ENCODE measurements around the gene CD300C.
"Not testable (repeated sequence)": the region's sequence is repeated elsewhere in the genome, so short reads cannot be mapped to it uniquely, and the experiment has no call there.

CD300C gene

GRCh38 chr17:74569020-74570003, 23.4 kb upstream of the CD300C start:
- Mint-ChIP-seq H3K27me3 (peaks cover 48% of the 10 kb centered on the region), H3K27ac (no peak overlapping the region), H3K36me3 (ENCODE audit: low read depth) (no peaks in the 10 kb centered on the region), H3K4me1 (ENCODE audit: low read depth) (peaks cover 16% of the 10 kb centered on the region), H3K9me3 (no peaks in the 10 kb centered on the region), H3K4me3 (no peak overlapping the region)

DNA sequence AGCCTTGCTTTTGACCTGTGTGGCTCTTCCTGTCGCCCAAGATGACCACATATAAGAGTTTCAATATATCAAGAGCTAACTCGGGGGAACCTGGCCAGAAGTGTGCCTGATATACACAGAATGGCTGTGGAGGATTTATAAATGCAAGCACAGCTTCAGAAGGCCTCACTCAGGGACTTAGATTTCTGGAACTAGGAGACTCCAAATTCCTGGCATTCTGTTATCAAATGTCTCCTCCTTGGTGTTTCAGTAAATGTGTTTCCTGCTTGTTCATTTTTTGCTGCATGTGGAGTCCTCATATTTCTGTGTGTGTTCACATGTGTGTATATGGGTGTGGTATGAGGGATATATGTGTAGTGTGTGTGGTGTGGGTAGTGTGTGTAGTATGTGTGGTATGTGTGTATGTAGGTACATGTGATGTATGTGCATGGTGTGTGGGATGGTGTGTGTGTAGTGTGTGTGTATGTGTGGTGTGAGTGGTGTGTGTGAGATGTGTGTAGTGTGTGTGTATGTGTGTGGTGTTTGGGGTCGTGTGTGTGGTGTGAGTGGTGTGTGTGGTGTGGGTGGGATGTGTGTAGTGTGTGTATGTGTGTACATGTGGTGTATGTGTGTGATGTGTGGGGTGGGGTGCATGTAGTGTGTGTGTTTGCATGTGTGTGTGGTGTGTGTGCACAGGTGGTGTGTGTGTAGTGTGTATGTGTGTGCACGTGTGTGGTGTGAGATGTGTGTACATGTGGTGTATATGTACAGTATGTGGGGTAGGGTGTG, 22.4 kb upstream of the CD300C start:
- H3K27me3 Mint-ChIP-seq: peaks cover 47% of the 10 kb centered on the region
- peaks cover 16% of the 10 kb centered on the region for H3K4me1 Mint-ChIP-seq (ENCODE audit: low read depth)
- H3K4me3 Mint-ChIP-seq: no peak overlapping the region
- H3K9me3 Mint-ChIP-seq: no peaks in the 10 kb centered on the region
- no peak overlapping the region for H3K27ac Mint-ChIP-seq
- H3K36me3 Mint-ChIP-seq (ENCODE audit: low read depth): no peaks in the 10 kb centered on the region

DNA sequence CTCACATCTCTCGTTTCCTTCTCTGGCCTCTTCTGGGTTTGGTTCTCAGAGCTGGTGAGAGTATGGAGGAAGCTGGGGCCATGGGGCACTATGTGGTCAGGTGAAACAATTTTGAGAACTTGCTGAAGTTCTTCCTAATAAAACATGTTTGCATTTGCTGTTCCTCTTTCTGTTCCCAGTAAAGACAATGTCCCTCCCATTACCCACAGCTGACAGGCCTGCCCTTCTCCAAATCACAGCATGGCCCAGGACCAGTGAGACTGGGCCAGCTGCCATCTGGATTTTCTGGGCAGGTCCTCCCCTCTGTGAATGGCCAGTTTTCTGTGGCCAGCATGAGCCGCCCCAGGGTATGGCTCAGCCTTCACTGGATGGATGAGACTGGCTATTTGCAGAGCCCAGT, 21.5 kb upstream of the CD300C start, which contains the start of gene CD300H:
TSS of gene CD300H (minus strand) at position 113 of the 400 bp plus-strand sequence.
- H3K27ac Mint-ChIP-seq: peak within 1 kb of the TSS; percentile 6
- no peaks in the 10 kb centered on the region for H3K9me3 Mint-ChIP-seq
- no peak within 1 kb of the TSS for H3K4me3 Mint-ChIP-seq
- no peaks in the 10 kb centered on the region for H3K36me3 Mint-ChIP-seq (ENCODE audit: low read depth)
- peaks cover 16% of the 10 kb centered on the region for H3K4me1 Mint-ChIP-seq (ENCODE audit: low read depth)
- H3K27me3 Mint-ChIP-seq: peaks cover 44% of the 10 kb centered on the region

- no peak overlapping the region for H3K4me3 Mint-ChIP-seq
- no peaks in the 10 kb centered on the region for H3K36me3 Mint-ChIP-seq (ENCODE audit: low read depth)
- peaks cover 40% of the 10 kb centered on the region for H3K27me3 Mint-ChIP-seq
- no peak overlapping the region for H3K27ac Mint-ChIP-seq
- H3K9me3 Mint-ChIP-seq: no peaks in the 10 kb centered on the region
- H3K4me1 Mint-ChIP-seq (ENCODE audit: low read depth): peaks cover 20% of the 10 kb centered on the region
These were observed 20.3 kb upstream of the CD300C start for GRCh38 chr17:74566132-74566753.

- no peaks in the 10 kb centered on the region for H3K36me3 Mint-ChIP-seq (ENCODE audit: low read depth)
- no peak overlapping the region for H3K4me3 Mint-ChIP-seq
- no peaks in the 10 kb centered on the region for H3K9me3 Mint-ChIP-seq
- H3K27me3 Mint-ChIP-seq: peaks cover 31% of the 10 kb centered on the region
- H3K27ac Mint-ChIP-seq: no peak overlapping the region
- peaks cover 20% of the 10 kb centered on the region for H3K4me1 Mint-ChIP-seq (ENCODE audit: low read depth)
These were observed 19.2 kb upstream of the CD300C start for GRCh38 chr17:74565126-74565525.

DNA sequence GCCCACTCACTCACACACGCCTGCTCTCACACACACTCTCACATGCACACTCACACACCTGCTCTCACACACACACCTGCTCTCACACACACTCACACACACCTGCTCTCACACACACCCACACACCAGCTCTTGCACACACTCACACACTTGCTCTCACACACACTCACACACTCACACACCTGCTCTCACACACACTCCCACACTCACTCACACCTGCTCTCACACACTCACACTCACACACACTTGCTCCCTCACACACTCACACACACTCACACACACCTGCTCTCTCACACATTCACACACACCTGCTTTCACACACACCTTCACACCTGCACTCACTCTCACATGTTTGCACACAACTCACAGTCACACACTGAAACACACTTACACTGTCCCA, 17.4 kb upstream of the CD300C start:
- H3K27me3 Mint-ChIP-seq: peaks cover 17% of the 10 kb centered on the region
- H3K4me3 Mint-ChIP-seq: no peak overlapping the region
- H3K36me3 Mint-ChIP-seq (ENCODE audit: low read depth): no peaks in the 10 kb centered on the region
- H3K27ac Mint-ChIP-seq: peak overlapping the region; percentile 50
- no peaks in the 10 kb centered on the region for H3K9me3 Mint-ChIP-seq
- peaks cover 18% of the 10 kb centered on the region for H3K4me1 Mint-ChIP-seq (ENCODE audit: low read depth)

DNA sequence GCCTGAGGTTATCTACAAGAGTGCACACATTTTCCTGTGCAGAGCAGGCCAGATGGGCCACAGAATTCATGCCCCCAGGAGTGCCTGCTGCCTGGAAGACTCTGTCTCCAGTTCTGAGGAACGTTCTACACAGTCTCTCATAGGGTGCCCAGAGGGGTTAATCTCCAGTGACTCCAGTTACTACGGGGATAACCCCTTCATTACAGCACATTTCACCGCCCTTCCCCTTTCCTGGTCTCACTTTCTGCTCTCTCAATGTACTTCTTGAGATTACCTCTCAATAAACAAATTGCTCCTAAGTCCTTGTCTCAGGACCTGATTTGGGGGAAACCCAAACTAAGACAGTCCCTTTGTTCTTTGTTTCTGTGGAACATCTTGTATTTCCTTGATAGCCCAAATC, 15.7 kb upstream of the CD300C start:
- Mint-ChIP-seq H3K27ac (no peak overlapping the region), H3K9me3 (peaks cover 1% of the 10 kb centered on the region), H3K27me3 (peaks cover 4% of the 10 kb centered on the region), H3K4me3 (no peak overlapping the region), H3K36me3 (ENCODE audit: low read depth) (no peaks in the 10 kb centered on the region), H3K4me1 (ENCODE audit: low read depth) (peaks cover 21% of the 10 kb centered on the region)

GRCh38 chr17:74558882-74559519, 13.1 kb upstream of the CD300C start:
- H3K9me3 Mint-ChIP-seq: peaks cover 7% of the 10 kb centered on the region
- no peaks in the 10 kb centered on the region for H3K36me3 Mint-ChIP-seq (ENCODE audit: low read depth)
- no peak overlapping the region for H3K27ac Mint-ChIP-seq
- H3K4me3 Mint-ChIP-seq: no peak overlapping the region
- H3K4me1 Mint-ChIP-seq (ENCODE audit: low read depth): peaks cover 21% of the 10 kb centered on the region
- H3K27me3 Mint-ChIP-seq: no peaks in the 10 kb centered on the region

DNA sequence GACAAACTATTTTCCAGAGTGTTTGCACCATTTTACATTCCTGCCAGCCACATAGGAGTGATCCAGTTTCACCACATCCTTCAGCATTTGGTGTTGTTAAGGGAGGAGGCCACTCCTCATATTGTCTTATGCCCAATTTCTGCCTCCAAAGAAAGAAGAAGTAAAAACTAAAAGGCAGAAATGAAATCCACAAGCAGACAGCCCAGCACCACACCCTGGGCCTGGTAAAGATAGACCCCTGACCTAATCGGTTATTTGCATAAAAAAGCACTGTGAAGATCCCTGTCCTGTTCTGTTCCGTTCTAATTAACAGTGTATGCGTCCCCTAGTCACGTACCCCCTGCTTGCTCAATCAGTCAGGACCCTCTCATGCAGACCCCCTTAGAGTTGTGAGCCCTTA, 12.5 kb upstream of the CD300C start:
- peaks cover 21% of the 10 kb centered on the region for H3K4me1 Mint-ChIP-seq (ENCODE audit: low read depth)
- not testable (repeated sequence) for H3K4me3 Mint-ChIP-seq; H3K27me3 Mint-ChIP-seq; H3K36me3 Mint-ChIP-seq (ENCODE audit: low read depth); H3K9me3 Mint-ChIP-seq
- H3K27ac Mint-ChIP-seq: peak overlapping the region; percentile 24

DNA sequence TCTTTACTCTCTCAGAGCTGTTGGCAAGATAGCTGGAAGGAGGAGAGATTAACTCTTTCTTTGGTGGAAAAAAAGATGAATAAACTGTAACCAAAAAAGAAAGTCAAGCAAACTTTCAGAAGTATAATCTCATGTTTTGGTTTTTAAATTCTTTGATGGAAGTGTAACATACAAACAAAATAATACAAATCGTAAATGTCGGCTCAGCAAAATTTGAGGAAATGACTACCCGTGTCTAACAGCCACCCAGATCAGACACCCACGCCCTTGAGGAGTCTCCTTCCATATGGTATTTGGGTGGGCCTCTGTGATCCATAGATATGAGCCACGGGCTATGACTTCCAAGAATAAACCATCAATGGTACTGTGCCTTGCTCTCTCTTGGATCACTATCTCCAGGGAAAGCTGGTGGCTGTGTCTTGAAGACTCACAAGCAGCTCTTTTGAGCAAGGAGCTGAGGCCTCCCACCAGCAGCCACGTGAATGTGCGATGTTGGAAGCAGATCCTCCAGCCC, 9.6 kb upstream of the CD300C start:
- no peak overlapping the region for H3K27ac Mint-ChIP-seq
- H3K9me3 Mint-ChIP-seq: peaks cover 7% of the 10 kb centered on the region
- H3K4me1 Mint-ChIP-seq (ENCODE audit: low read depth): peaks cover 17% of the 10 kb centered on the region
- no peaks in the 10 kb centered on the region for H3K27me3 Mint-ChIP-seq
- H3K36me3 Mint-ChIP-seq (ENCODE audit: low read depth): no peaks in the 10 kb centered on the region
- H3K4me3 Mint-ChIP-seq: no peak overlapping the region

- Mint-ChIP-seq H3K9me3 (peaks cover 7% of the 10 kb centered on the region), H3K27me3 (no peaks in the 10 kb centered on the region)
These were observed 9.0 kb upstream of the CD300C start for GRCh38 chr17:74554909-74555308.

GRCh38 chr17:74552037-74552436, 6.1 kb upstream of the CD300C start:
- no peak overlapping the region for H3K4me3 Mint-ChIP-seq
- no peaks in the 10 kb centered on the region for H3K36me3 Mint-ChIP-seq (ENCODE audit: low read depth)
- peaks cover 3% of the 10 kb centered on the region for H3K27me3 Mint-ChIP-seq
- H3K4me1 Mint-ChIP-seq (ENCODE audit: low read depth): peaks cover 7% of the 10 kb centered on the region
- H3K27ac Mint-ChIP-seq: no peak overlapping the region
- peaks cover 7% of the 10 kb centered on the region for H3K9me3 Mint-ChIP-seq

More at GRCh38 chr17:74554909-74555308, 9.0 kb upstream of the CD300C start:
- no peaks in the 10 kb centered on the region for H3K36me3 Mint-ChIP-seq (ENCODE audit: low read depth)
- H3K4me3 Mint-ChIP-seq: no peak overlapping the region
- no peak overlapping the region for H3K27ac Mint-ChIP-seq
- H3K4me1 Mint-ChIP-seq (ENCODE audit: low read depth): peaks cover 17% of the 10 kb centered on the region

DNA sequence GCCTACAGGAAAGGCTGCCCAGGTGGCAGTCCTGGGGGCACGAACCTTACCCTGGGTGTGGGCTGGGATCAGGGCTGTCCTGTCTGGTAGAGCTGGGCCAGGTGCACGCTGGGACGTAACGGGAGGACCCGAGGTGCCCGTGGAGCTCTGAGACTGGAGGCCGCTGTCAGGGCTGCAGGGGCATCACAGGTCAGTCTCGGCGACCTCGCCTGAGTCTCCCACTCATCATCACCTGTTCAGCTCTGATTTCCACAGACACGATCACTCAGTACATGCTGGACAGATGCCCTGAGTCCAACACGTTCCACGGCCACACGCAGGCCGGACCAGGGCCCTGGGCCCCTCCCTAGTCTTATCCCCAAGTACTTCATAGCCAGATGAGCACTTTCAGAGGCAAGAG, 4.7 kb upstream of the CD300C start:
- Mint-ChIP-seq H3K36me3 (ENCODE audit: low read depth) (no peaks in the 10 kb centered on the region), H3K27me3 (peaks cover 3% of the 10 kb centered on the region), H3K4me3 (no peak overlapping the region)

GRCh38 chr17:74549343-74549742, 3.4 kb upstream of the CD300C start:
- no peaks in the 10 kb centered on the region for H3K9me3 Mint-ChIP-seq
- H3K4me3 Mint-ChIP-seq: no peak overlapping the region
- no peak overlapping the region for H3K27ac Mint-ChIP-seq
- peaks cover 3% of the 10 kb centered on the region for H3K27me3 Mint-ChIP-seq
- H3K4me1 Mint-ChIP-seq (ENCODE audit: low read depth): peaks cover 7% of the 10 kb centered on the region
- no peaks in the 10 kb centered on the region for H3K36me3 Mint-ChIP-seq (ENCODE audit: low read depth)

More for the DNA sequence above, 4.7 kb upstream of the CD300C start:
- Mint-ChIP-seq H3K4me1 (ENCODE audit: low read depth) (peaks cover 7% of the 10 kb centered on the region), H3K27ac (no peak overlapping the region), H3K9me3 (no peaks in the 10 kb centered on the region)
